Measurements from ENCODE around the gene KCTD10. TPM values are rescaled to one million over a fixed set of nuclear protein-coding genes. Genes with fewer than 3 reads are reported as not detected.

KCTD10 gene
- total and polyA plus RNA-seq, 7 donors: 7.4 to 21.8 (median 16.0) TPM

- Histone ChIP-seq H3K4me1 (peaks cover 35% of the 10 kb centered on the region), H3K36me3 (ENCODE audit: insufficient read depth in 1 of 2, low read depth in 1 of 2) (peaks cover 0 to 49% of the 10 kb centered on the region in 2 donors)
Measured at GRCh38 chr12:109469517-109469916, 7.6 kb downstream of the KCTD10 start.

GRCh38 chr12:109467978-109468676 lies 9.0 kb downstream of the KCTD10 start:
- ATAC-seq (peak in 3 of 4 donors; percentile 26 to 50 (median 42)), DNase-seq (no peak)
- no peak for TF ChIP-seq CTCF (IDR thresholded peaks at IDR 0.05)
- Histone ChIP-seq H3K4me3 (no peak overlapping the region), H3K27me3 (ENCODE audit: insufficient read depth in 3 of 3, low read length in 2 of 3) (no peaks in the 10 kb centered on the region), H3K27ac (no peak overlapping the region), H3K9me3 (no peaks in the 10 kb centered on the region), H3K36me3 (ENCODE audit: insufficient read depth in 1 of 2, low read depth in 1 of 2) (peaks cover 0 to 40% of the 10 kb centered on the region in 2 donors), H3K4me1 (peaks cover 48% of the 10 kb centered on the region)
- WGBS, 3 donors: 61 to 68% (median 66%) methylated on average over 7 of the region's 8 CpGs
- intact Hi-C loops (cut with DNase I): no loop called here

More at GRCh38 chr12:109469517-109469916, 7.6 kb downstream of the KCTD10 start:
- Histone ChIP-seq H3K4me3 (no peak overlapping the region), H3K27ac (no peak overlapping the region), H3K9me3 (no peaks in the 10 kb centered on the region), H3K27me3 (ENCODE audit: insufficient read depth in 3 of 3, low read length in 2 of 3) (no peaks in the 10 kb centered on the region)
- WGBS, 3 donors: 86 to 94% (median 88%) methylated on average over 10 of the region's 10 CpGs
- intact Hi-C loops (cut with DNase I): no loop called here
- DNase-seq: no peak
- TF ChIP-seq CTCF (IDR thresholded peaks at IDR 0.05): no peak
- no peak for ATAC-seq

GRCh38 chr12:109466821-109467220 lies 10.3 kb downstream of the KCTD10 start:
- intact Hi-C loops (cut with DNase I): no loop called here
- 35 to 48% (median 42%) methylated on average over 3 of the region's 3 CpGs for WGBS, 3 donors
- ATAC-seq (no peak), DNase-seq (no peak)
- no peak for TF ChIP-seq CTCF (IDR thresholded peaks at IDR 0.05)
- Histone ChIP-seq H3K4me1 (peaks cover 60% of the 10 kb centered on the region), H3K27me3 (ENCODE audit: insufficient read depth in 3 of 3, low read length in 2 of 3) (no peaks in the 10 kb centered on the region), H3K36me3 (ENCODE audit: insufficient read depth in 1 of 2, low read depth in 1 of 2) (peaks cover 0 to 31% of the 10 kb centered on the region in 2 donors), H3K4me3 (no peak overlapping the region), H3K27ac (peak overlapping the region; percentile 4), H3K9me3 (no peaks in the 10 kb centered on the region)

- H3K27me3 ChIP-seq (ENCODE audit: insufficient read depth in 3 of 3, low read length in 2 of 3): no peaks in the 10 kb centered on the region
- peaks cover 0 to 31% of the 10 kb centered on the region in 2 donors for H3K36me3 ChIP-seq (ENCODE audit: insufficient read depth in 1 of 2, low read depth in 1 of 2)
- intact Hi-C loops (cut with DNase I): no loop called here
- no peaks in the 10 kb centered on the region for H3K9me3 ChIP-seq
- ATAC-seq: no peak
- WGBS, 3 donors: 55 to 64% (median 56%) methylated on average over 2 of the region's 2 CpGs
- no peak overlapping the region for H3K4me3 ChIP-seq
- DNase-seq: no peak
- no peak for TF ChIP-seq CTCF (IDR thresholded peaks at IDR 0.05)
- H3K4me1 ChIP-seq: peaks cover 65% of the 10 kb centered on the region
- peak overlapping the region; percentile 4 for H3K27ac ChIP-seq
Measured at GRCh38 chr12:109466305-109466704, 10.8 kb downstream of the KCTD10 start.
